Breast epithelium (tissue), 4 donors: ENCODE data around the gene ISOC1. TPM values are rescaled to one million over a fixed set of nuclear protein-coding genes. Genes with fewer than 3 reads are reported as not detected.

Experiments used
- DNase-seq, 2 donors: peaks; one replicate each; pipeline ENCODE4 v3.0.0-alpha.2; 2019; ENCODE audit warnings: low spot score in 2 of 2
- H3K27ac ChIP-seq, 2 donors: fragments of 200-600 bp; sonication (generic) in 1 of 2; one replicate each; pipeline ENCODE4 v1.5.1; 2016 to 2019; ENCODE audit warnings: mild to moderate bottlenecking in 1 of 2
- H3K27me3 ChIP-seq, 2 donors: fragments of 200-600 bp; sonication (generic) in 1 of 2; one replicate each; pipeline versions ENCODE4 v1.5.1 to v1.6.0; 2017 to 2019; ENCODE audit warnings: control low read depth in 1 of 2, mild to moderate bottlenecking in 1 of 2
- H3K36me3 ChIP-seq: fragments of 200-600 bp; one replicate; pipeline ENCODE4 v1.5.1; 2019
- H3K4me1 ChIP-seq, 2 donors: fragments of 200-600 bp; sonication (generic); one replicate each; pipeline ENCODE4 v1.5.1; 2016 to 2019; ENCODE audit warnings: control low read depth in 1 of 2
- H3K4me3 ChIP-seq, 3 donors: fragments of 200-600 bp; sonication (generic); 1 replicate in 2 of 3; 2 replicates in 1 of 3; pipeline ENCODE4 v1.5.1; 2016 to 2019; ENCODE audit warnings: mild to moderate bottlenecking in 3 of 3, moderate library complexity in 2 of 3
- H3K9me3 ChIP-seq, 2 donors: fragments of 200-600 bp; sonication (generic) in 1 of 2; one replicate each; pipeline ENCODE4 v1.5.1; 2016 to 2019; ENCODE audit warnings: control low read depth in 1 of 2
- CTCF ChIP-seq, 3 donors: fragments of 450-650 bp; IDR thresholded peaks; one replicate each; pipeline ENCODE4 v1.5.1; 2016 to 2017; ENCODE audit warnings: antibody characterized with exemption in 3 of 3, mild to moderate bottlenecking in 3 of 3, moderate library complexity in 3 of 3
- POLR2A ChIP-seq: fragments of 450-650 bp; IDR thresholded peaks from one replicate; pipeline ENCODE4 v1.6.1; 2016; ENCODE audit warnings: antibody characterized with exemption, mild to moderate bottlenecking, moderate library complexity
- POLR2AphosphoS5 ChIP-seq, 3 donors: sonication (generic); formaldehyde crosslinking; IDR thresholded peaks; one replicate each; pipeline ENCODE4 v1.6.1; 2017; ENCODE audit warnings: antibody characterized with exemption in 3 of 3
- intact Hi-C: fragments of 100-400 bp; cut with DNase I; formaldehyde crosslinking; loops from one replicate; pipeline ENCODE4 v1.15.1; 2023; ENCODE audit warnings: low total_unique reads
- total RNA-seq, 3 donors: library from RNA; depleted of rRNA; stranded (reverse); fragments of >200 nt; gene quantifications; one replicate each; pipeline ENCODE4 v1.1.0, GENCODE V29; 2016

The ISOC1 gene
- total RNA-seq, 3 donors from 2014 or later = 20.6 to 41.6 (median 23.9) TPM

GRCh38 chr5:129099184-129099569, 4.6 kb downstream of the ISOC1 start:
- H3K27ac ChIP-seq = no peak overlapping the region
- DNase-seq = no peak
- no peaks in the 10 kb centered on the region for H3K9me3 ChIP-seq
- H3K4me1 ChIP-seq = no peaks in the 10 kb centered on the region
- no peaks in the 10 kb centered on the region for H3K36me3 ChIP-seq
- no peaks in the 10 kb centered on the region for H3K27me3 ChIP-seq
- no peak overlapping the region for H3K4me3 ChIP-seq
- intact Hi-C loops = no loop called here
- no peak for TF ChIP-seq POLR2A
- no peak for TF ChIP-seq POLR2AphosphoS5 (IDR thresholded peaks at IDR 0.05)
- no peak for TF ChIP-seq CTCF (IDR thresholded peaks at IDR 0.05)

- Histone ChIP-seq H3K27me3 (no peaks in the 10 kb centered on the region), H3K27ac (no peak overlapping the region), H3K9me3 (no peaks in the 10 kb centered on the region), H3K36me3 (no peaks in the 10 kb centered on the region), H3K4me3 (no peak overlapping the region), H3K4me1 (no peaks in the 10 kb centered on the region)
- TF ChIP-seq POLR2AphosphoS5 (IDR thresholded peaks at IDR 0.05) = no peak
- TF ChIP-seq POLR2A = no peak
- TF ChIP-seq CTCF (IDR thresholded peaks at IDR 0.05) = no peak
- intact Hi-C loops = no loop called here
- no peak for DNase-seq
Measured at GRCh38 chr5:129101794-129102193, 7.2 kb downstream of the ISOC1 start.

- DNase-seq = no peak
- no peaks in the 10 kb centered on the region for H3K9me3 ChIP-seq
- TF ChIP-seq CTCF (IDR thresholded peaks at IDR 0.05) = no peak
- no peak for TF ChIP-seq POLR2A
- no peak for TF ChIP-seq POLR2AphosphoS5 (IDR thresholded peaks at IDR 0.05)
- no peaks in the 10 kb centered on the region for H3K27me3 ChIP-seq
- H3K27ac ChIP-seq = no peak overlapping the region
- H3K4me1 ChIP-seq = no peaks in the 10 kb centered on the region
- intact Hi-C loops = no loop called here
- no peaks in the 10 kb centered on the region for H3K36me3 ChIP-seq
- no peak overlapping the region for H3K4me3 ChIP-seq
Measured at GRCh38 chr5:129103397-129103796, 8.8 kb downstream of the ISOC1 start.

GRCh38 chr5:129104915-129105455, 10.4 kb downstream of the ISOC1 start:
- H3K9me3 ChIP-seq = no peaks in the 10 kb centered on the region
- no peak for TF ChIP-seq CTCF (IDR thresholded peaks at IDR 0.05)
- no peak for TF ChIP-seq POLR2A
- no peak for TF ChIP-seq POLR2AphosphoS5 (IDR thresholded peaks at IDR 0.05)
- no peak for DNase-seq
- no peak overlapping the region for H3K27ac ChIP-seq
- H3K27me3 ChIP-seq = no peaks in the 10 kb centered on the region
- no peak overlapping the region for H3K4me3 ChIP-seq
- intact Hi-C loops = no loop called here
- H3K36me3 ChIP-seq = no peaks in the 10 kb centered on the region
- no peaks in the 10 kb centered on the region for H3K4me1 ChIP-seq

GRCh38 chr5:129107637-129108036, 13.1 kb downstream of the ISOC1 start:
- Histone ChIP-seq H3K27ac (no peak overlapping the region), H3K27me3 (no peaks in the 10 kb centered on the region), H3K4me3 (no peak overlapping the region), H3K9me3 (no peaks in the 10 kb centered on the region), H3K36me3 (no peaks in the 10 kb centered on the region), H3K4me1 (no peaks in the 10 kb centered on the region)
- TF ChIP-seq CTCF (IDR thresholded peaks at IDR 0.05) (no peak), POLR2AphosphoS5 (IDR thresholded peaks at IDR 0.05) (no peak), POLR2A (no peak)
- intact Hi-C loops = no loop called here
- no peak for DNase-seq
